GM18519 (cell line): ENCODE results near the gene BABAM2.

Experiments
- ATAC-seq: cut with Tn5 transposase; IDR thresholded peaks from one replicate; pipeline ENCODE4 v1.9.1; 2021; ENCODE audit warnings: mild to moderate bottlenecking, moderate library complexity; ENCODE audit not compliant: unreplicated experiment, low FRiP score

Gene BABAM2

DNA sequence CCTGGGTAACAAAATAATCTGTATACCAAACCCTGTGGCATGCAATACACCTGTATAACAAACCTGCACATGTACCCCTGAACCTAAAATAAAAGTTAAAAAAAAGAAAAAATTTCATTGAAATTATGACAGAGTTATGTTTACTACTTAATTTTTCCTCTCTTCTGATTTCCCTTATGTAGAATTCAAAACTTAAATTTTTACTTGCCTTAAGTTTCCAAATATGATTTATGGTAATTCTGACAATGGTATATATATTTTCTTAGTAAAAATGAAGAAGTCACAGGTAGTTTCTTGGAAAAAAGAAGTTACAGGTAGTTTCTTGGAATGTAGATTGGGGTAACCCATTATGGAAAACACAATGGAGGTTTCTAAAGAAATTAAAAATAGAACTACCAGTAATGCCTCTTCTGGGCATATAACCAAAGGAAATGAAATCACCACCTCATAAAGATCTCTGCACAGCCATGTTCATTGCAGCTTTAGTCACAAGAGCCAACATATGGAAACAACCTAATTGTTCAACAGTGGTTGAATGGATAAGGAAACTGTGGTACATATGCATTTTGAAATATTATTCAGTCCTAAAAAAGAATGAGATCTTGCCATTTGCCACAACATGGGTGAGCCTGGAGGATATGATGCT is 164.9 kb downstream of the BABAM2 start:
- ATAC-seq = no peak

DNA sequence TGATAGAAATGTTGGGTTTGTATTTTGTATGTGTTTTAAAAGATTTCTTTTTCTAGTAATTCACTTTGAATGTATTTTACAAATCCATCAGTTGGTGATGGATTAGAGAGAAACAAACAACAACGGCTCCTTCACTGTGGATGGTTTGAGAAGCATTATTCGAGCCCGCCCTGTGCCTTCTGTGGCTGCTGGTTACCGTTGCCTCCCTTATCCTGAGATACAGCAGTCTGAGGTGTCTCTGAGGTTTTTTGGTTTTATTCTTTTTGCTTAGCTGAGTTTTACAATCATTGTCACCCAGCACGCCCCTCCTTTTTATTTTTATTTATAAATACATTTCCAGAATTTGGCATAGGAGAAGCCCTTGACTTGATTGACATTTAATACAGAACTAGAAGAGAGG is 168.3 kb downstream of the BABAM2 start:
- ATAC-seq = no peak

DNA sequence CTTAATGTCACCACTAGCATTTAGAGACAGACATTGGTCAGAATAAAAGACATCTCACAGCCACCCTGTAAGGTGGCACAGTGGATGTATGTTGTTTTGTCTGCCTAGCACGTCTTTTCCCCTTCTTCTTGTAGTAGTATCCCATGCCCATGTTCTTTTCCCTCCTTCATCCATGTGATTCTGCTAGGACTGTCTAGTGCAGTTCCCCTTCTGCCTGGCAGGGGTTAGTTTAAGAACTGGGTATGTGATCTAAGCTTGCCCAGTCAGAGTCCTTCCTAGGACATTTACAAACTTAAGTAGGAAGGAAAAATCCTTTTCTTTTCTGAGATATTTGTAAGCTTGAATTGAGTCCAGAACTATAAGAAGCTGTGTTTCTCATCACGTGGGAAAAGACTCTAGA is 172.3 kb downstream of the BABAM2 start:
- ATAC-seq = no peak

DNA sequence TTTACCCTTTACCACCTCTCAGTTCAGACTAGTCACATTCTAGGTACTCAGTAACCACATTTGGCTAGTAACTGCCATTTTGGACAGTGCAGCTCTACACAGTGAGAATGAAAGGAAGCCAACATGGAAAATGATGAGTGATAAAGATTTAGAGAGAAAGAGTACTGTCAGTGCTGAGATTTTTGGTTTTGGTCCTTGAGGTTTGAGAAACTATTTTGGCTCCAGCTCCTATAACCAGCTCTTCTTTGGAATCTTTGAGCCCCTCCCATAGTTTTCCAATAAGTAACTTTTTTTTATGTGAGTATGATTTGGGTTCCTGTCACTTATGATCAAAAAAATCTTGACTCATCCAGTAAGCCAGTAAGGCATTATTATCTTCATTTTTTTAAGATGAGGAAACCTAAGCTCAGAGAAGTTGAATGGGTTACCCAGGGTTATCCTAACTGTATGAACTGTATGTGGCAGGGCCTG is 173.0 kb downstream of the BABAM2 start:
- ATAC-seq = no peak

- no peak for ATAC-seq
These were observed 177.1 kb downstream of the BABAM2 start for GRCh38 chr2:28067602-28068001.

- ATAC-seq = no peak
These were observed 177.6 kb downstream of the BABAM2 start for GRCh38 chr2:28068088-28068487.

DNA sequence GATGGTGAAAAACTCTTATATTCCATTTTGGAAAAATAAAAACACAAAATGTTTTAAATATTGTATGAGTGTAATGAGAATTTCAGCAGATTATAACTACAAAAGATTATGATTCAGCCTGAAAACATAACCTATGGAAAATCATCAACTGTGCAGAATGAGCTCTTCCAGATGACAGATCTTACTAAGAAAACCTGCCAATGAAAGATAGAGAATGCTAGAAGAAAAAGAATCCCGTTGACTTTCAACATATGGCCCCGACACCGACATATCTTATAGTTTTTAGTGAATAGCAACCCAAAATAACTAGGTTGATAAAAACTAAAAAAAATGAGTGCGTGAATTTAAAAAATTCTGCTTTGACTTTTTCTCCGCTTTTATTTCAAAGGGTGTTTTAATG is 178.0 kb downstream of the BABAM2 start:
- ATAC-seq = no peak

DNA sequence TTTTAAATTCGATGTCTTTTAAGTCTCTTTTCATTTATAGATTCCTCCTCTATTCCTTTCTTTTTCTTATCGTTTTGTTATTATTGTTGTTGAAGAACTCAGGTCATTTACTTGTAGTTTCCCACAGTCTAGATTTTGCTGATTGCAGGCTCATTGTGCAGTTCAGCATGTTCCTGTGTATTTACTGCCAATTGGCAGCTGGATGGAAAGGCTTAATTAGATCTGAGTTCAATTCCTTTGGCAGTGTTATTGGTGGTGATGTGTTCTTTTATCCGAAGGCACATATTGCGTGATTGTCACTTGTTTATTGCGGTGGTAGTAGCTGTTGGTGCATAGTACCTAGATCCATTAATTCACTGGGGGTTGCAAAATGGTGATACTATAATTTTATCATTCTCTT is 180.7 kb downstream of the BABAM2 start:
- ATAC-seq = no peak

DNA sequence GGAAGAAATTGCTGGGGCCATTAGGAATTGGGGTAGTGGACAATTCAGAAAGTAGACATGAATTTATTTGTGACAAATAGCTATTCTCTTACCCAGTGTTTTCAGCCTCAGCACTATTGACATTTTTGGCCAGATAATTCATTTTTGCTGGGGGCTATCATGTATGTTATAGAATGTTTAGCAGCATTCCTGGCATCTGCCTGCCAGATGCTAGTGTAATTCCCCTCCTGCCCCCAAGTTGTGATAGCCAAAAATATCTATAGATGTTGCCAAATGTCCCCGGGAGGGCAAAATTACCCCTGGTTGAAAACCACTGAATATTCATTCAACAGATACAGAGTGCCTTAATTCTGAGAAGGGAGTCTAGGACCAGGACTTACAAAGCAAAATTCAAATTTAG is 183.6 kb downstream of the BABAM2 start:
- no peak for ATAC-seq

GRCh38 chr2:28080911-28081310 is 190.4 kb downstream of the BABAM2 start:
- ATAC-seq = no peak

DNA sequence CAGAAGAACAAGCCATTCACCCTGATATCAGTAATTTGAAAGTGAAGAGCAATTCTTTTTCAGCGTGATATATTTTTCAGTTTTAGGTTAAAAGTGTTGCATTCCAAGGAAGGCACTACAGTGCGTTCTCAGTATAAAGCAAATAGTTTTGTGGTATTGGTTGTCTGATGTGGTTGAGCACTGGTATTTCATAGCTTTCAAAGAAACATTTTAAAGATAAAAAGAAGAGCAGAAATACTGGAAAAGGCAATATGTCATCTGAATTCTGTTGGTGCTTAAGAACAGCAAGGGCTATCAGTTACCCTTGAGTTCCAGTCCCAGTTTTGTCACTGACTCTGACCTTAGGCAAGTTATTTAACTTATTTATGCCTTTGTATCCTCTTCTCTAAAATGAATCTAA is 191.6 kb downstream of the BABAM2 start:
- ATAC-seq = no peak

- ATAC-seq = no peak
These were observed 192.9 kb downstream of the BABAM2 start for GRCh38 chr2:28083476-28083875.

- ATAC-seq = no peak
These were observed 194.0 kb downstream of the BABAM2 start for GRCh38 chr2:28084564-28084963.

DNA sequence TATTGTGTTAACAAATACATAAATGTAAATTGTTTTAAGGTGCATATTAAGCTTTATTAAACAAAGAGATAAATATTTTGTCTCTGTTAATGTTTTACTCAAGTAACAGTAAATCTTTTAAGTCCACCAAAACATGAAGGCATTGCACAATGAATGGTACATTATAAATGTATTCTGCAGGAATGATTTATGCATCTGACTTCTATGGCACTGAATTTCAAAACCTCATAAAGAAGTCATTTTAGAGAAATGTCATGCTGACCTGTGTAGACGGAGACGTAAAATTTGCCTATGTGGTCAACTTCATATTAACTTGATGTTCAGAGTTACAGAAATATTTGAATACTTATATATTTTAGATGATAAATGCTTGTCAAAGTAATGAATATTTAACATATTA is 194.7 kb downstream of the BABAM2 start:
- ATAC-seq = no peak

DNA sequence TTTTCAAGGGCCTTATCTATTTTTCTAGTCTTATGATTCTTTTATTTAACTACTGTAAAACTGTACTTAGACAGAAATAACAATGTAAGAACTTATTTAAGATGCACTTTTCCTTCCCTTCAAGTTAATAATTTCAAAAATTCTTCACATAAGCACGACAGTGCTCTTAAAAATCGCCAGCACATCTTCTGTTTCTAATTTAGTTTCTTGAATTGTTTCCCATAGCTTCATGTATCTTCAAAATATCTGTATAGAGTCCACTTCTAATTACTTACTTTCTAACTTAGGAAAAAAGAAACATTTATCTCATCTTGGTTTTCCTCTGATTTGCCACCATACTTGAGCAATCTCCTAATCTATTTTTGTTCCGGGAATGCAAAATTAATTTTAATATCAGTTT is 196.1 kb downstream of the BABAM2 start:
- no peak for ATAC-seq

GRCh38 chr2:28088970-28089369 is 198.4 kb downstream of the BABAM2 start:
- ATAC-seq = no peak

DNA sequence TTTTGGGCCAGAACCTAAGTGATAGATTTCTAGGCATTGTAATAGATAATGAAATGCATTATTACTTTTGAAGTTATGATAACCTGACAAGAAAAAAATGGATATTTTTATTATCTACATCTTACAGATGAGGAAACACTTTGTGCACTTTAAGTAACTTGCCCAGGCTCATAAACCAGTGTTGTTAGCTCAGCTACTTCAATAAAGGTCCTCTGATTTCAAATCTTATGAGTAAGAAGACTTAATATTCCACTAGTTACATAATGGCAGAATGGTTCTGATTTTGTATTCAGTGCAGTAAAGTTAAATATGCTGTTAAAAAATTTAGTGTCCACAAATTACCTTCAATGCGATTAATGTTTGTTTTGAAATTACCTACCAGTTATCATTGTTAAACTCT is 199.0 kb downstream of the BABAM2 start:
- ATAC-seq = no peak

DNA sequence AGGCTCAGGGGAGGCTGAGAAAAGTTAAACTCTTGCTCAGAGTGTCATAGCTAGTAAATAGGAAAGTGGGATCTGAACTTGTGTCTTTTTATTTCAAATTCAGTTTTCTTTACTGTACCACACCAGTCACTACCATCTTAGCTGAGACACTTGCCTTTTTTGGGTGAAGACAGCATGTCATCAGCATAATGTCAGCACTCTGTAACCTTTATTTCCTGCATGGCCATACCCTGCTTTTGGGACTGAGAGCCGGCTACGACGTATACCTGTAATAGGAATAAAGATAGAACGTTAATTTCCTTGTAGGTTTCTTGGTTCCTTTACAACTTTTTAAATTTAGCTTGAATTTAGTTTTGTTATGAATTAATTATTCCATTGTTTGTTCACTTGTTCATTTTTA is 202.8 kb downstream of the BABAM2 start:
- no peak for ATAC-seq

DNA sequence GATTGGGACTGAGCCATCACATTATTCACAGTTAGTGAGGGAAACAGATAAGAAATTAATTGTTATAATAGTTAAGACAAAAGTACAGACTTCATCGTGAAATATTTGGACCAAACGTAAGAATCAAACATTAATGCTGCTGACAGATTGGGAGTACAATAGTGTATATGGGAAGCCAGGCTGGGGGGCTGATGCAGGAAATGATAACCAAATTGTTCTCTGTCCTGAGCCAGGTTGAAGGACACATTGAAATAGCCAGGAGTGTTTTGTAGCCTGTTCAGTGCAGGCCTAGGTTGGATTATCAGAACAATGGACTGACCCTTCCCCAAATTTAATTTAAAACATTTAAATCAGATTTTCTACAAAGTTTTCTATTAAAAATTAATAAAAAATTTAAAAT is 203.2 kb downstream of the BABAM2 start:
- no peak for ATAC-seq

- no peak for ATAC-seq
These were observed 204.2 kb downstream of the BABAM2 start for GRCh38 chr2:28094739-28095138.

DNA sequence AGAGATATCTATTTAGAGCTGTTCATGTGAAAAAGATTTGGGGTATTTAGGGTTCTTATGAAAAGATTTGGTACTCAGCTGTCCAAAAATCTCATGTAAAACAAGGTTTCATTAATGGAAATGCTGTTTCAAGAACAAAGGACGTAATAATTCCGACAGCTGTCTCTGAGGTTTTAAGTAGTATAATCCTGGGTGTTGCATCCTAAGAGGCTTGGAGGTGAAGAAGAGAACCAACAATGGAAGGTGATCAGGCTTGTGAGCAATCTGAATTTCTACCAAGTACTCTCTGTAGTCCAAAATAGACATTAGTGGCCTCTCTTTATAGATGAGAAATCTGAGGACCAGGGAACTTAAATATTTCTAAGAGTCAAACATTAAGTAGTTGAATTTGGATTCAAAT is 205.1 kb downstream of the BABAM2 start:
- no peak for ATAC-seq

DNA sequence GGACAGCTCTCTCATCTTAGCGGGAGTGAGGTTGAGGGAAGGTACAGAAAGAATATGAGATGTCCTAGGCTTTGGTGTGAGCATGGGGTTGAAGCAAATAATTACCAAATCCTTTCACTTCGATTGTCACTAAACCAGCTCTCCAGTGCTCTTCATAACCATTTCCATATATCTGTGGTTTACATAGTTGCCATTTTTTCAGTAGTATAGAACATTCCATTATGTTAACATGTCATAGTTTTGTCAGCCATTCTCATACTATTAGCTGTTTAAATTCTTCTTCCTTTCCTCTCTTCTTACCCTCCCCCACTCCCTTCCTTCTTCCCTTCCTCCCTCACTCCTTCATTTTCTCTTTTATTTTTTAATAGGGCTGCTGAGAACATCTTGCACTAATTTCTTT is 205.9 kb downstream of the BABAM2 start:
- ATAC-seq = no peak
